SK-N-SH (cell line): ENCODE results near the gene SIM1. TPM values are rescaled to one million over a fixed set of nuclear protein-coding genes. Genes with fewer than 3 reads are reported as not detected.

Experiments
- CTCF ChIA-PET: fragments of 300-600, 350-600 bp; formaldehyde crosslinking; extraction: SDS; loops from one replicate; lab custom pipeline; 2021; lab: Yijun Ruan, JAX
- POLR2A ChIA-PET: fragments of 350-600 bp; sonication (Branson Sonifier 250); formaldehyde crosslinking; extraction: SDS; loops from one replicate; lab custom pipeline; 2020; ENCODE audit warnings: antibody characterized with exemption, inconsistent platforms; lab: Yijun Ruan, JAX
- DNase-seq: peaks from one replicate; pipeline ENCODE4 v3.0.0; 2012
- H2AFZ ChIP-seq: fragments of 200-600 bp; sonication (generic); 2 replicates; pipeline ENCODE4 v1.8.1; 2016; ENCODE audit warnings: antibody characterized with exemption, mild to moderate bottlenecking, low read depth
- H3F3A ChIP-seq: fragments of 200-600 bp; sonication (generic); replicated peaks from 2 replicates; pipeline ENCODE3; 2016; ENCODE audit warnings: antibody characterized with exemption, mild to moderate bottlenecking; ENCODE audit not compliant: insufficient read depth
- H3K27ac ChIP-seq, 2 experiments: fragments of 200-500 bp in 1 of 2; fragments of 200-600 bp in 1 of 2; sonication (Bioruptor generic) in 1 of 2; sonication (generic), shearing (Covaris generic) in 1 of 2; 2 replicates each; pipeline versions ENCODE4 v1.5.1 to v1.6.1; 2014 to 2016; ENCODE audit warnings: low read depth in 2 of 2, inconsistent platforms in 1 of 2, low read length in 1 of 2, mild to moderate bottlenecking in 1 of 2, mixed read lengths in 1 of 2
- H3K27me3 ChIP-seq: fragments of 200-600 bp; sonication (generic), shearing (Covaris generic); 2 replicates; pipeline ENCODE4 v1.6.1; 2016; ENCODE audit warnings: mixed run types; ENCODE audit not compliant: insufficient read depth
- H3K36me3 ChIP-seq, 2 experiments: fragments of 200-500 bp in 1 of 2; fragments of 200-600 bp in 1 of 2; sonication (Bioruptor generic) in 1 of 2; sonication (generic) in 1 of 2; replicated peaks in 1 of 2; 2 replicates each; pipeline versions ENCODE3 to v1.5.1; 2014 to 2016; ENCODE audit warnings: low read length in 1 of 2, mild to moderate bottlenecking in 1 of 2; ENCODE audit not compliant: insufficient read depth in 2 of 2, control insufficient read depth in 1 of 2
- H3K4me1 ChIP-seq, 2 experiments: fragments of 200-500 bp in 1 of 2; fragments of 200-600 bp in 1 of 2; sonication (Bioruptor generic) in 1 of 2; sonication (generic), shearing (Covaris generic) in 1 of 2; 2 replicates each; pipeline versions ENCODE4 v1.5.1 to v1.6.1; 2014 to 2016; ENCODE audit warnings: low read depth in 1 of 2, low read length in 1 of 2, mixed run types in 1 of 2; ENCODE audit not compliant: insufficient read depth in 2 of 2, control insufficient read depth in 1 of 2
- H3K4me2 ChIP-seq: fragments of 200-600 bp; sonication (generic), shearing (Covaris generic); 2 replicates; pipeline ENCODE4 v1.6.1; 2017; ENCODE audit warnings: mixed run types
- H3K4me3 ChIP-seq, 2 experiments: fragments of 200-500 bp in 1 of 2; fragments of 200-600 bp in 1 of 2; sonication (Bioruptor generic) in 1 of 2; sonication (generic), shearing (Covaris generic) in 1 of 2; 2 replicates each; pipeline versions ENCODE4 v1.5.1 to v1.8.1; 2014 to 2016; ENCODE audit warnings: low read depth in 2 of 2, inconsistent platforms in 1 of 2, low read length in 1 of 2, mild to moderate bottlenecking in 1 of 2, mixed read lengths in 1 of 2, moderate library complexity in 1 of 2
- H3K79me2 ChIP-seq: fragments of 200-600 bp; sonication (generic); 2 replicates; pipeline ENCODE4 v1.8.1; 2017; ENCODE audit warnings: mild to moderate bottlenecking; ENCODE audit not compliant: insufficient read depth
- H3K9ac ChIP-seq: fragments of 200-600 bp; sonication (generic); 2 replicates; pipeline ENCODE4 v1.6.1; 2017; ENCODE audit warnings: mixed run types
- H3K9me2 ChIP-seq: fragments of 200-600 bp; sonication (generic); 2 replicates; pipeline ENCODE4 v1.6.1; 2017; ENCODE audit warnings: mixed run types
- H3K9me3 ChIP-seq: fragments of 200-600 bp; sonication (generic); 2 replicates; pipeline ENCODE4 v1.6.1; 2017; ENCODE audit warnings: mixed run types, mild to moderate bottlenecking, moderate library complexity
- H4K20me1 ChIP-seq: fragments of 200-600 bp; sonication (generic); 2 replicates; pipeline ENCODE4 v1.6.1; 2017; ENCODE audit warnings: mild to moderate bottlenecking, mixed run types; ENCODE audit not compliant: insufficient read depth
- CTCF ChIP-seq: fragments of 200-600 bp; sonication (generic); IDR thresholded peaks from 2 replicates; pipeline ENCODE4 v1.6.1; 2017; ENCODE audit warnings: antibody characterized with exemption, mild to moderate bottlenecking, moderate library complexity
- EZH2phosphoT487 ChIP-seq: fragments of 200-600 bp; sonication (generic); IDR thresholded peaks from 2 replicates; pipeline ENCODE4 v1.6.1; 2017; ENCODE audit warnings: low read depth, mixed run types, mild to moderate bottlenecking, antibody characterized with exemption, moderate library complexity, borderline replicate concordance
- FOXJ3 ChIP-seq: sonication (generic); formaldehyde crosslinking; IDR thresholded peaks from 2 replicates; pipeline ENCODE4 v1.5.1; 2020; ENCODE audit warnings: mild to moderate bottlenecking, missing genetic modification reagents
- GABPA ChIP-seq: IDR thresholded peaks from 2 replicates; pipeline ENCODE4 v1.4.0; 2012; ENCODE audit warnings: low read depth, mild to moderate bottlenecking
- IRF3 ChIP-seq: fragments of 150-350 bp; IDR thresholded peaks from 2 replicates; pipeline ENCODE4 v1.6.1; 2016; ENCODE audit warnings: mild to moderate bottlenecking, low read depth, low read length
- USF1 ChIP-seq: IDR thresholded peaks from 2 replicates; pipeline ENCODE4 v1.4.0; 2012; ENCODE audit warnings: low read depth, borderline replicate concordance
- WGBS: methylation state at CpG from one replicate; pipeline ENCODE4 v1.1.6; 2017; ENCODE audit warnings: low lambda C conversion rate; 5-methylcytosine and 5-hydroxymethylcytosine counted together
- polyA plus RNA-seq, 3 experiments: library from polyadenylated mRNA; depleted of rRNA; stranded (reverse); fragments of >200 nt; gene quantifications; 2 replicates each; pipeline ENCODE4 v1.2.3, GENCODE V29; 2012

SIM1 gene
- polyA plus RNA-seq, 1 of the 3 experiments (the other 2 are of a cell fraction), result not detected

GRCh38 chr6:100465701-100466409, 1.1 kb upstream of the SIM1 start:
- Histone ChIP-seq H3K9ac (no peak overlapping the region), H3K4me2 (no peak overlapping the region)

More at GRCh38 chr6:100465701-100466409, 1.1 kb upstream of the SIM1 start:
- Histone ChIP-seq H3K27me3 (peaks cover 99% of the 10 kb centered on the region), H3K27ac (no peak overlapping the region), H3K79me2 (no peaks in the 10 kb centered on the region), H3K36me3 (no peaks in the 10 kb centered on the region), H3K9me2 (no peaks in the 10 kb centered on the region), H3K9me3 (no peaks in the 10 kb centered on the region), H2AFZ (no peak overlapping the region), H4K20me1 (0 out of 2 replicates have a peak, but pooled peaks cover 3% of the 10 kb centered on the region), H3K4me3 (no peak overlapping the region), H3F3A (peaks cover 5% of the 10 kb centered on the region), H3K4me1 (peaks cover 0 to 6% of the 10 kb centered on the region in 2 experiments; a peak in 1 of 4 replicates)
- TF ChIP-seq CTCF, result no peak
- TF ChIP-seq EZH2phosphoT487, result peak; percentile 67
- no peak for TF ChIP-seq IRF3
- TF ChIP-seq GABPA, result no peak
- no peak for TF ChIP-seq USF1
- TF ChIP-seq FOXJ3 (CRISPR knock-in tag), result no peak
- 12% methylated on average over 20 of the region's 20 CpGs for WGBS
- ChIA-PET POLR2A (no interaction called here), CTCF (interaction anchor here (1.0 to 1.5 kb wide), 4 partner anchors 13 to 366 kb away, joined by 3 to 5 read pairs (median 4); no protein-coding TSS in a partner anchor)
- no peak for DNase-seq
